ENCODE results near the gene NTN4. TPM values are rescaled to one million over a fixed set of nuclear protein-coding genes. Genes with fewer than 3 reads are reported as not detected.

NTN4 gene
- total and polyA plus RNA-seq, 9 donors, result 16.0 to 101 (median 54.2) TPM

DNA sequence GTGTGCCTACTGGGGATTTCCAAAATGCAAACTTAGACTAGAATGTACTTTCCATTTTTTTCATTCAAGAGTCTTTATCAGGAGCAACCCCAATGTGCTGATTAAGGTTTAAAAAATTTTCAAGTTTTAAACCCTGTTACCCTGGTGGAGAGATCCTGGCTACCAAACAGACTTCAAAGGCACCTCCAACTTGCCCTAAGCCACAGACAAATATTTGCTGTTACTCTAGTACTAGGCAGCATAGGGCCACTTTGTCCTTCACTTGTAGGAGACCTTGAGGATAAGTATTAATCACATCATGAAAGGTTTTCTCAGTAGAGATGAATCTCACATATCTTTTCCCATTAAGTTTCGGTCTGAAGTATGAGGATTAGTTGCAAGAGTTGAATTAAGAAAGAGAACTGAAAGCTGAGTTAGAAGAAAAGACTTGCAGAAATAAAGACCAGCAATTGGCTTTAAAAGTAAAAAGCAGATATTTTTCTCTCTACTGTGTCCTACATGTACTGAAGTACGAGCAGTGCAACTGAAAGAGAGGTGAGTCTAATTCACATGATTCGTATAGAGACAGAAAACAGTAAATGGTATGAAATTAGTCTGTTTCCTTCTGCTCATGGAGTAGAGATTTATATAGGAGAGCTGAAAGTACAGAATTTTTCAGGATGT lies 28.3 kb downstream of the NTN4 start:
- DNase-seq, result no peak
- TF ChIP-seq EP300 (IDR thresholded peaks at IDR 0.05), result no peak
- TF ChIP-seq, protein P1, sequence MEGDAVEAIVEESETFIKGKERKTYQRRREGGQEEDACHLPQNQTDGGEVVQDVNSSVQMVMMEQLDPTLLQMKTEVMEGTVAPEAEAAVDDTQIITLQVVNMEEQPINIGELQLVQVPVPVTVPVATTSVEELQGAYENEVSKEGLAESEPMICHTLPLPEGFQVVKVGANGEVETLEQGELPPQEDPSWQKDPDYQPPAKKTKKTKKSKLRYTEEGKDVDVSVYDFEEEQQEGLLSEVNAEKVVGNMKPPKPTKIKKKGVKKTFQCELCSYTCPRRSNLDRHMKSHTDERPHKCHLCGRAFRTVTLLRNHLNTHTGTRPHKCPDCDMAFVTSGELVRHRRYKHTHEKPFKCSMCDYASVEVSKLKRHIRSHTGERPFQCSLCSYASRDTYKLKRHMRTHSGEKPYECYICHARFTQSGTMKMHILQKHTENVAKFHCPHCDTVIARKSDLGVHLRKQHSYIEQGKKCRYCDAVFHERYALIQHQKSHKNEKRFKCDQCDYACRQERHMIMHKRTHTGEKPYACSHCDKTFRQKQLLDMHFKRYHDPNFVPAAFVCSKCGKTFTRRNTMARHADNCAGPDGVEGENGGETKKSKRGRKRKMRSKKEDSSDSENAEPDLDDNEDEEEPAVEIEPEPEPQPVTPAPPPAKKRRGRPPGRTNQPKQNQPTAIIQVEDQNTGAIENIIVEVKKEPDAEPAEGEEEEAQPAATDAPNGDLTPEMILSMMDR (IDR thresholded peaks at IDR 0.05), result no peak
- no peak for TF ChIP-seq POLR2A (IDR thresholded peaks at IDR 0.05)
- 29 to 41% (median 31%) methylated on average over 3 of the region's 3 CpGs for WGBS, 3 donors
- Histone ChIP-seq H3K36me3 (no peaks in the 10 kb centered on the region), H3K27ac (no peak overlapping the region), H3K4me1 (ENCODE audit: insufficient read depth) (peaks cover 4% of the 10 kb centered on the region), H3K9me3 (no peaks in the 10 kb centered on the region), H3K27me3 (no peaks in the 10 kb centered on the region), H3K4me3 (no peak overlapping the region)
- intact Hi-C loops (cut with DNase I), result no loop called here

DNA sequence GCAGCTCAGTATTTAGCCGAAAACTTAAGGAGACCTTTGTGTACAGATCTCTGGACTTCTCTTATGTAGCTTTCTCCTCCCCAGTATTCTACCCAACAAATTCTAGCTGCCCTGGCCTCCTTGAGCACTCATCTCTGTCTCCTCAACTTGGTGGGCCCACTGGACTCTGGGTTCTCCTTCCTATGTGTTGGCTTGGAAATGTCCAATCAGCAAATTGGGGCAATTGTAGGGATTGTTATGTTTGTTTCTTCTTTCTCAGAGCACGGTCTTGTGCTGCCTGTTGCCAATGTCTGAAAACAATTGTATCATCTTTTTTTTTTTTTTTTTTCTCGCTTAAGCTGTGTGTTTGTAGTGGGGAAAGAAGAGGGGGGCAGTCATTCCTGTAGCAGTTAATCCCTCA lies 30.2 kb downstream of the NTN4 start:
- Histone ChIP-seq H3K4me1 (ENCODE audit: insufficient read depth) (peaks cover 2% of the 10 kb centered on the region), H3K4me3 (no peak overlapping the region), H3K27ac (no peak overlapping the region), H3K9me3 (no peaks in the 10 kb centered on the region), H3K27me3 (no peaks in the 10 kb centered on the region), H3K36me3 (no peaks in the 10 kb centered on the region)
- TF ChIP-seq POLR2A (IDR thresholded peaks at IDR 0.05) (no peak), EP300 (IDR thresholded peaks at IDR 0.05) (no peak)
- TF ChIP-seq, protein P1 (IDR thresholded peaks at IDR 0.05), result no peak
- WGBS, 3 donors, result 83 to 95% (median 92%) methylated on average over 3 of the region's 3 CpGs
- intact Hi-C loops (cut with DNase I), result no loop called here
- no peak for DNase-seq

DNA sequence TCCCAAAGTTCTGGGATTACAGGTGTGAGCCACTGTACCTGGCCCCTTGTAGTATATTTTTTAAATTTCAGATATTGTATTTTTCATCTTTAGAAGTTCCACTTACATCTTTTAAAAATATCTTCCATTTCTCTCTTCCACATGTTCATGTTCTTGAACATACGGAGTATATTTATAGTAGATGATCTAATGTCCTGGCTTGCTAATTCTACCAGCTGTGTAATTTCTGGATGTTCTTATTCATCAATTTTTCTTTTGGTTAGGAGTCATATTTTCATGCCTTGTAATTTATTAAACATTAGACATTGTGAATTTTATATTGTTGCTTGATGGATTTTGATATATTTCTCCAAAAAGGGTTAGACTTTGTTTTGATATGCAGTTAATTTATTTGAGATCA lies 30.8 kb downstream of the NTN4 start:
- no peaks in the 10 kb centered on the region for H3K9me3 ChIP-seq
- intact Hi-C loops (cut with DNase I), result no loop called here
- peaks cover 4% of the 10 kb centered on the region for H3K4me1 ChIP-seq (ENCODE audit: insufficient read depth)
- no peak overlapping the region for H3K4me3 ChIP-seq
- DNase-seq, result no peak
- no peak overlapping the region for H3K27ac ChIP-seq
- WGBS, 3 donors, result 2 to 33% (median 3%) methylated on average over 1 of the region's 1 CpG
- H3K27me3 ChIP-seq, result no peaks in the 10 kb centered on the region
- H3K36me3 ChIP-seq, result no peaks in the 10 kb centered on the region
- TF ChIP-seq, protein P1 (IDR thresholded peaks at IDR 0.05), result no peak
- TF ChIP-seq POLR2A (IDR thresholded peaks at IDR 0.05), result no peak
- TF ChIP-seq EP300 (IDR thresholded peaks at IDR 0.05), result no peak

DNA sequence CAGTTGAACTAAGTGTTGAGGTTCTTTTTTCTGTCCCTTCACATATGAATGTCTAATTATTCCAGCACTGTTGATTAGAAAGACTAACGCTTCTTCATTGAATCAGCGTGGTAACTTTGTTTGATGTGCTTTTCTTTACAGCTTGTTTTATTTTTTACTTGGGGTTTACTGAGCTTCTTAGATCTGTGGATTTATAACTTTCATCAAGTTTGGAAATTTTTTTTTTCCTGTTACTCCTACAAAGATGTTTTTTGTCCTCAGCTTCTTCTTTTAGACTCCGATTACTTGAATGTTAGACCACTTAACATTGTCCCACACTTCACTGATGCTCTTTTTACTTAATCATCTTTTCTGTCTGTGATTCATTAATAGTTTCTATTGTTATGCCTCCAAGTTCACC lies 31.5 kb downstream of the NTN4 start:
- H3K9me3 ChIP-seq, result no peaks in the 10 kb centered on the region
- TF ChIP-seq EP300 (IDR thresholded peaks at IDR 0.05) (no peak), POLR2A (IDR thresholded peaks at IDR 0.05) (no peak)
- TF ChIP-seq, protein P1 (IDR thresholded peaks at IDR 0.05), result no peak
- no peak for DNase-seq
- no peaks in the 10 kb centered on the region for H3K27me3 ChIP-seq
- intact Hi-C loops (cut with DNase I), result no loop called here
- H3K27ac ChIP-seq, result no peak overlapping the region
- peaks cover 4% of the 10 kb centered on the region for H3K4me1 ChIP-seq (ENCODE audit: insufficient read depth)
- H3K4me3 ChIP-seq, result no peak overlapping the region
- H3K36me3 ChIP-seq, result no peaks in the 10 kb centered on the region
- 95 to 97% (median 96%) methylated on average over 3 of the region's 3 CpGs for WGBS, 3 donors

Data from ovary (tissue), 9 donors.